ENCODE measurements around the gene FAM180B. TPM values are rescaled to one million over a fixed set of nuclear protein-coding genes. Genes with fewer than 3 reads are reported as not detected.
A peak's percentile ranks its signal among the peaks of the same experiment; 100 is the strongest.

Gene FAM180B
- total and polyA plus RNA-seq, 2 of the 13 experiments (the other 11 are each of a cell fraction or from before 2014, with no cell fraction given) = 0.40 to 1.0 TPM

GRCh38 chr11:47591764-47592163 lies 5.3 kb downstream of the FAM180B start:
- DNase-seq (ENCODE audit: low spot score) = no peak
- no peaks in the 10 kb centered on the region for H3K36me3 ChIP-seq (replicated peaks in 1 of 2; ENCODE audit: control insufficient read depth in 1 of 2, insufficient read depth in 2 of 2, low read length in 2 of 2)
- no peak overlapping the region for H2AFZ ChIP-seq (ENCODE audit: low read length)
- in situ Hi-C loops (cut with HindIII; ENCODE audit: extremely low pct_ligation_motif_present, low pct_unique_long_range_greater_than_20kb) = no loop called here
- ChIA-PET POLR2A (interaction anchor here (0.9 kb wide), 1 partner anchor 26 kb away, joined by 3 read pairs; no protein-coding TSS in a partner anchor), CTCF (ENCODE audit: low intra/inter-chr PET ratio, low total read pairs) (no interaction called here)
- no TSS peak for BruUV-seq (replicated peaks)
- FAIRE-seq = no peak
- H3K9me3 ChIP-seq (ENCODE audit: low read length) = no peaks in the 10 kb centered on the region
- peaks cover 71% of the 10 kb centered on the region for H3K4me1 ChIP-seq (ENCODE audit: insufficient read depth, low read length)
- peak overlapping the region; percentile 24; the same call in 1 of the 2 replicates for H3K9ac ChIP-seq (ENCODE audit: insufficient read depth, low read depth, low read length)
- WGBS (ENCODE audit: low lambda C conversion rate) = 11% methylated on average over 6 of the region's 7 CpGs
- peaks cover 3 to 27% of the 10 kb centered on the region in 2 experiments for H3K27me3 ChIP-seq (ENCODE audit: control insufficient read depth in 1 of 2, insufficient read depth in 2 of 2, low read length in 2 of 2)
- peak overlapping the region; percentile 57 for H3K4me2 ChIP-seq (ENCODE audit: low read depth, low read length)
- H3K79me2 ChIP-seq (ENCODE audit: insufficient read depth, low read length) = no peaks in the 10 kb centered on the region
- H3K27ac ChIP-seq (ENCODE audit: extremely low read length, insufficient read depth, low read length) = no peak overlapping the region
- intact Hi-C loops (cut with micrococcal nuclease; ENCODE audit: unreplicated experiment) = no loop called here
- peak; percentile 45 for ATAC-seq
- H4K20me1 ChIP-seq (ENCODE audit: insufficient read depth, low read length) = no peaks in the 10 kb centered on the region
- H3K4me3 ChIP-seq (replicated peaks in 1 of 3; ENCODE audit: insufficient read depth in 1 of 3, low read depth in 2 of 3, low read length in 3 of 3) = peak overlapping the region; percentile 2 to 57 (median 32); a peak in 5 of 6 replicates
- TF ChIP-seq ZNF687 (CRISPR knock-in tag; IDR thresholded peaks at IDR 0.05) (peak; percentile 44), ZNF746 (CRISPR knock-in tag; IDR thresholded peaks at IDR 0.05) (0 out of 2 replicates have a peak, but pooled peaks have one; percentile 19), SMAD9 (CRISPR knock-in tag; IDR thresholded peaks at IDR 0.05) (0 out of 2 replicates have a peak, but pooled peaks have one; percentile 40), NR2F6 (IDR thresholded peaks at IDR 0.05) (no peak), NR2F6 (CRISPR knock-in tag; IDR thresholded peaks at IDR 0.05) (peak; percentile 38; the same call in 1 of the 2 replicates), U2AF2 (IDR thresholded peaks at IDR 0.05; ENCODE audit: low read depth, low read length) (no peak), ZFX (CRISPR knock-in tag; IDR thresholded peaks at IDR 0.05; ENCODE audit: low read depth) (peak; percentile 33; the same call in 1 of the 2 replicates), SAP130 (CRISPR knock-in tag; IDR thresholded peaks at IDR 0.05; ENCODE audit: low read depth) (peak; percentile 21; the same call in 1 of the 2 replicates), ARID5B (CRISPR knock-in tag; IDR thresholded peaks at IDR 0.05) (0 out of 2 replicates have a peak, but pooled peaks have one; percentile 10), BCL3 (CRISPR knock-in tag; IDR thresholded peaks at IDR 0.05) (0 out of 2 replicates have a peak, but pooled peaks have one; percentile 18), PHF8 (CRISPR knock-in tag; IDR thresholded peaks at IDR 0.05) (peak; percentile 19; the same call in 1 of the 2 replicates), E2F1 (CRISPR knock-in tag; IDR thresholded peaks at IDR 0.05) (no peak), ZNF292 (CRISPR knock-in tag; IDR thresholded peaks at IDR 0.05; ENCODE audit: borderline replicate concordance, low read depth) (0 out of 2 replicates have a peak, but pooled peaks have one; percentile 23), HDAC1 (CRISPR knock-in tag; IDR thresholded peaks at IDR 0.05) (0 out of 2 replicates have a peak, but pooled peaks have one; percentile 37)
